Central memory CD4-positive, alpha-beta T cell (primary cell): ENCODE measurements around the gene SLC2A1.

Experiments
- DNase-seq: peaks from one replicate; pipeline ENCODE4 v3.0.0; 2022

Gene SLC2A1

DNA sequence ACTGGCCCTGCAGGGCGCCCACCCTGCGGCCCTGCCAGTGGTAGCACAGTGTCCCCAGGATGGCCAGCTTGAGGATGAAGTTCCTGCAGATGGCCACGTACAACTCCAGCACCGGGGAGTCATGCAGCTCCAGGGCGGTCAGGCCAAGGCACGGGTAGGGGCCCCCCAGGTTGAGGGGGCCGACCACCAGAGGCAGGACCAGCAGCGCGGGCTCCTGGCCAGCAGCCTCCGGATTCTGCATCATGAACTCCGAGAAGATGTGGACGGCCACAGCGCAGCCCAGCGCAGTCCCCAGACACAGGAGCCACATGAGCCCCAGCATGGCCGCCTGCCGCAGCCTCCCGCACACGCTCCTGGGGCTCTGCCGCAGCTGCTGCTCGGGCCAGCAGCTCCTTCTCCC is 71.3 kb downstream of the SLC2A1 start:
- no peak for DNase-seq

DNA sequence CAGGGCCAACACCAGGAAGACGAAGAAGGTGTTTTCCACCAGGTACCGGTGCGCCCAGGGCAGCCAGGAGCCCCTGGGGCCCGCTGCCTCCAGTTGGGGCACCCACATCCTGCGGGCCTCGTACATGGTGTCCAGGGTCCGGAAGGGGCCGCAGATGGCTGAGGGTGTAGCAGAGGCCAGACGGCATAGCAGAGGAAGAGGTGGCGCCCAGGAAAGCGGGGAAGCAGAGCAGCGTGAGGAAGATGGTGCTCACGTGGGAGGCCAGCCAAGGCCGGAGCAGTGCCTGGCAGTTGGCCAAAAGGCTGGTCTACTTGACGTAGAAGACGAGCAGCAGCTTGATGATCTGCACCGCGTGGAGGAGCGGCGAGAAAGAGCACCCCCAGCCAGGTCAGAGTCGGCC is 71.9 kb downstream of the SLC2A1 start:
- no peak for DNase-seq

DNA sequence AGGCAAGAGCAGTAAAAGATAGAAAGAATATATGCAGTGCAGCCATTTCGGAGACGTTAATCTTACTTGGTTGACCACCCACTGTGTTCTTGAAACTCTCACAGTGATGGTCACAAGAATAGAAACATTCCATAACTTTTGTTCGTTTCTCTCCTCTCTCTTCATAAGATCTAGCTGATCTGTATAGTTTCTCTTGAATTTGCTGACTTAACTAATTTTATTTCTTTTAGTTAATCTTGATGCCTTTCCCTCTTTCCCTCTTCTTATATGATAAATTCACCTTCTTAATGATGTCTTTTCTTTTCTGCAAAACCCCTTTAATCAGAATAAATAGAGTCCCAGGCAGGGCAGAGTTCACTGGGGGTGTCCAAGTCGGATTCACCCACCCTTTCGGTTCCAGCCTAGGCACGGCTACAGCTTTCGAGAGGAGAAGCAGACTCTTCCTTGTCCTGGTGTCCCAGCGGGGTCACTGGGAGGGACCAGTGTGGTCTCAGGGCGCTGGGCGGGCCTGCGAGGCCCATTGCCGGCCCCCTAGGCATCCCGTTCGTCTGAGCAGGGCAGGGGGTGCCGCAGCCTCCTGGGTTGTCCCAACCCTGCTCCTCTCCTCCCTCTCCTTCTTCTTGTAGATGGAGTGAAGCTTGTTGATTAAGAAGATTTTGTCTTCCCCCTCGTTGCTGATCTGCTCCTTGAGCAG is 72.5 kb downstream of the SLC2A1 start:
- no peak for DNase-seq

DNA sequence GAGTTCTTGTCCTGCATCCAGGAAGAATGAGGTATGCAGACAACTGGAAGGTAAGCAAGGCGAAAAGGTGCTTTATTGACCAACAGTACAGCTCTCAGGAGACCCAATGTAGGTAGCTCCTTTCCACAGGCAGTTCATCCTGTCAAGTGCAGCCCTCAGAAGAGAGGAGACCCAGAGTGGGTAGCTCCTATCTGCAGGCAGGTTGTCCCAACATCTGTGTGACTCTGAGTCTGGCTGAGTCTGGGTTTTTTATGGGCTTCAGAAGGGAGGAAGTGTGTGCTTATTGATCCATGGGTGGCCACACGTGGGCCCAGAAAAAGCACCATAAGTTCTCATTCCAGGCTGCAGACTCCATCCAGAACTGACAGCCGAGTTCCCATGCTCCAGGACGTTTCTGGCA is 78.3 kb downstream of the SLC2A1 start:
- no peak for DNase-seq

DNA sequence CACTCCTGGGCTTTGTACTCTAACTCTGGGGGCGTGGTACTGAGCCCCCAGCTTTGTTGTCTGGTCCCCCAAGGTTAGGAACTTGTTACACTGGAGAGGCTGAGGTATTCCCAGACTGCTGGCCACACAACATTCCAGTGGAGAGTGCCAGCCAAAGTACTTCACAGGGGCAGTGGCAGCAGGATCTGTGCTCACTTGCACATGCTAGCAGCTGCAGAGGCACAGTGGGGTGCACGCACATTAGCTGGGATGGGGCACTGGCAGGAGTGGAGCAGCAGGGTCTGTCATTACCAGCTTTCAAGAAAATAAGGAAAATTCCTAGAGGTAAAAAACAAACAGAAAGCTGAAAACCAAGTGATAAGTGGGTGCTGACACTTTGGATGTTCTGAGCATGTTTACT is 81.3 kb downstream of the SLC2A1 start:
- DNase-seq: no peak

DNA sequence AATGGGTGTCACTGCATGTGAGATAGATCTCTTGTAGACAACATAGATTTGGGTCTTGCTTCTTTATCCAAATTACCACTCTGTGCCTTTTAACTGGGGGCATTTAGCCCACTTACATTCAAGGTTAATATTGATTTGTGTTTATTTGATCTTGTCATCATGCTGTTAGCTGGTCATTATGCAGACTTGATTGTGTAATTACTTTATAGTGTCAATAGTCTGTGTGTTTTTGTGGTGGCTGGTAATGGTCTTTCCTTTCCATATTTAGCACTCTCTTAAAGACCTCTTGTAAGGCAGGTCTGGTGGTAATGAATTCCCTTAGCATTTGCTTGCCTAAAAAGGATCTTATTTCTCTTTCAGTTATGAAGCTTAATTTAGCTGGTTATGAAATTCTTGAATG is 82.7 kb downstream of the SLC2A1 start:
- DNase-seq: no peak
